ENCODE measurements around the gene METTL22.

METTL22 gene

GRCh38 chr16:8621572-8622314, at the start of gene METTL22:
Gene METTL22, plus strand, starts transcription at chr16:8621698. Its CDS starts 3,968 bp downstream, at chr16:8625666.
- peak; percentile 85 to 90 for DNase-seq (ENCODE audit: low read depth in 2 of 2)

GRCh38 chr16:8572063-8572918, 49.2 kb upstream of the METTL22 start:
- DNase-seq (ENCODE audit: low read depth in 2 of 2), result no peak

- DNase-seq (ENCODE audit: low read depth in 2 of 2), result no peak
These were observed 48.4 kb upstream of the METTL22 start for GRCh38 chr16:8572919-8573724.

GRCh38 chr16:8575399-8575798, 46.1 kb upstream of the METTL22 start:
- no peak for DNase-seq (ENCODE audit: low read depth in 2 of 2)

GRCh38 chr16:8576141-8577004, 45.1 kb upstream of the METTL22 start:
- DNase-seq (ENCODE audit: low read depth in 2 of 2), result no peak

- no peak for DNase-seq (ENCODE audit: low read depth in 2 of 2)
These were observed 43.7 kb upstream of the METTL22 start for GRCh38 chr16:8577678-8578304.

- DNase-seq (ENCODE audit: low read depth in 2 of 2), result no peak
These were observed 41.9 kb upstream of the METTL22 start for GRCh38 chr16:8579559-8579958.

- no peak for DNase-seq (ENCODE audit: low read depth in 2 of 2)
These were observed 39.5 kb upstream of the METTL22 start for GRCh38 chr16:8581831-8582580.

GRCh38 chr16:8583199-8583598, 38.3 kb upstream of the METTL22 start:
- no peak for DNase-seq (ENCODE audit: low read depth in 2 of 2)

GRCh38 chr16:8583732-8584131, 37.8 kb upstream of the METTL22 start:
- no peak for DNase-seq (ENCODE audit: low read depth in 2 of 2)

GRCh38 chr16:8585041-8585440, 36.5 kb upstream of the METTL22 start:
- no peak for DNase-seq (ENCODE audit: low read depth in 2 of 2)

GRCh38 chr16:8585857-8586256, 35.6 kb upstream of the METTL22 start:
- no peak for DNase-seq (ENCODE audit: low read depth in 2 of 2)

GRCh38 chr16:8587065-8587464, 34.4 kb upstream of the METTL22 start:
- no peak for DNase-seq (ENCODE audit: low read depth in 2 of 2)

- no peak for DNase-seq (ENCODE audit: low read depth in 2 of 2)
These were observed 32.8 kb upstream of the METTL22 start for GRCh38 chr16:8588682-8589056.

GRCh38 chr16:8589057-8589899, 32.2 kb upstream of the METTL22 start:
- DNase-seq (ENCODE audit: low read depth in 2 of 2), result no peak

- no peak for DNase-seq (ENCODE audit: low read depth in 2 of 2)
These were observed 31.4 kb upstream of the METTL22 start, which contains the start of gene TMEM114 for GRCh38 chr16:8589900-8590688. Gene TMEM114, minus strand, starts transcription at chr16:8590511. Its CDS starts 673 bp downstream, at chr16:8589838.

- DNase-seq (ENCODE audit: low read depth in 2 of 2), result no peak
These were observed 30.7 kb upstream of the METTL22 start for GRCh38 chr16:8590811-8591210.

GRCh38 chr16:8591451-8591850, 30.0 kb upstream of the METTL22 start:
- DNase-seq (ENCODE audit: low read depth in 2 of 2), result no peak
